Neural cell (in vitro differentiated cells): ENCODE measurements around the gene SLF2. TPM values are rescaled to one million over a fixed set of nuclear protein-coding genes. Genes with fewer than 3 reads are reported as not detected.

Source experiments
- H2AFZ ChIP-seq: fragments of 200-600, 300-800 bp; sonication (generic), shearing (Covaris generic); 2 replicates; pipeline ENCODE4 v1.6.0; 2014; ENCODE audit warnings: low read depth, mild to moderate bottlenecking, antibody characterized with exemption, low read length, moderate library complexity
- H3F3A ChIP-seq: fragments of 200-600 bp; shearing (Covaris generic); 2 replicates; pipeline ENCODE4 v1.6.1; 2016; ENCODE audit warnings: mild to moderate bottlenecking, moderate library complexity, mixed read lengths, antibody characterized with exemption, low read length; ENCODE audit not compliant: insufficient read depth, poor library complexity, severe bottlenecking
- H3K27ac ChIP-seq: fragments of 200-600, 300-800 bp; sonication (generic), shearing (Covaris generic); 2 replicates; pipeline ENCODE4 v1.5.1; 2014; ENCODE audit warnings: mild to moderate bottlenecking, low read length, moderate library complexity
- H3K27me3 ChIP-seq: fragments of 300-800, 200-600 bp; sonication (generic), shearing (Covaris generic); 2 replicates; pipeline ENCODE4 v1.6.0; 2014; ENCODE audit warnings: mild to moderate bottlenecking, low read depth, low read length, moderate library complexity; ENCODE audit not compliant: insufficient read depth
- H3K36me3 ChIP-seq: fragments of 300-800, 200-600 bp; sonication (generic), shearing (Covaris generic); 2 replicates; pipeline ENCODE4 v1.5.1; 2014; ENCODE audit warnings: mild to moderate bottlenecking, antibody characterized with exemption, low read length, moderate library complexity; ENCODE audit not compliant: insufficient read depth
- H3K4me2 ChIP-seq: fragments of 300-800, 200-600 bp; sonication (generic), shearing (Covaris generic); 2 replicates; pipeline ENCODE4 v1.6.0; 2014; ENCODE audit warnings: mild to moderate bottlenecking, low read length
- H3K4me3 ChIP-seq: fragments of 300-800, 200-600 bp; sonication (generic), shearing (Covaris generic); 2 replicates; pipeline ENCODE4 v1.5.1; 2014; ENCODE audit warnings: mild to moderate bottlenecking, low read length, moderate library complexity
- H3K79me2 ChIP-seq: fragments of 200-600 bp; shearing (Covaris generic); replicated peaks from 2 replicates; pipeline ENCODE4 v1.6.0; 2014; ENCODE audit warnings: mild to moderate bottlenecking, low read length, moderate library complexity; ENCODE audit not compliant: insufficient read depth
- H3K9ac ChIP-seq: fragments of 300-800, 200-600 bp; sonication (generic), shearing (Covaris generic); 2 replicates; pipeline ENCODE4 v1.6.1; 2016; ENCODE audit warnings: mild to moderate bottlenecking, low read length, mixed read lengths
- H3K9me2 ChIP-seq: fragments of 200-600 bp; shearing (Covaris generic); 2 replicates; pipeline ENCODE4 v1.6.1; 2016; ENCODE audit warnings: mild to moderate bottlenecking, low read length, mixed read lengths; ENCODE audit not compliant: insufficient read depth
- H3K9me3 ChIP-seq: fragments of 200-600, 300-800 bp; sonication (generic), shearing (Covaris generic); 2 replicates; pipeline ENCODE4 v1.6.1; 2016; ENCODE audit warnings: mild to moderate bottlenecking, mixed run types, low read length, moderate library complexity, mixed read lengths
- H4K20me1 ChIP-seq: fragments of 200-600 bp; shearing (Covaris generic); 2 replicates; pipeline ENCODE4 v1.6.1; 2016; ENCODE audit warnings: mild to moderate bottlenecking, mixed run types; ENCODE audit not compliant: insufficient read depth
- EZH2 ChIP-seq: fragments of 200-600, 300-800 bp; shearing (Covaris generic), sonication (generic); IDR thresholded peaks from 2 replicates; pipeline ENCODE4 v1.6.1; 2014; ENCODE audit warnings: antibody characterized with exemption, low read length, borderline replicate concordance, mild to moderate bottlenecking; ENCODE audit not compliant: insufficient read depth, poor library complexity, severe bottlenecking
- MXI1 ChIP-seq: fragments of 450-650 bp; conservative IDR thresholded peaks from 2 replicates; pipeline ENCODE4 v1.6.1; 2014; ENCODE audit warnings: antibody characterized with exemption, mild to moderate bottlenecking; ENCODE audit not compliant: poor library complexity, severe bottlenecking
- POLR2AphosphoS5 ChIP-seq: IDR thresholded peaks from 2 replicates; pipeline ENCODE4 v1.6.1; 2012
- RAD21 ChIP-seq: fragments of 450-650 bp; conservative IDR thresholded peaks from 2 replicates; pipeline ENCODE4 v1.6.1; 2014; ENCODE audit warnings: antibody characterized with exemption, mild to moderate bottlenecking, moderate library complexity
- SMC3 ChIP-seq: fragments of 450-650 bp; conservative IDR thresholded peaks from 2 replicates; pipeline ENCODE4 v1.6.1; 2014; ENCODE audit warnings: antibody characterized with exemption, mild to moderate bottlenecking, moderate library complexity; ENCODE audit not compliant: poor library complexity
- polyA plus RNA-seq: library from polyadenylated mRNA; depleted of rRNA; stranded (reverse); fragments of >200 nt; gene quantifications from 2 replicates; pipeline ENCODE4 v1.2.3, GENCODE V29; 2014
- TF ChIP-seq, protein P1 (sequence below): fragments of 450-650 bp; IDR thresholded peaks from 2 replicates; pipeline ENCODE4 v1.5.1; 2014; ENCODE audit warnings: antibody characterized with exemption, mild to moderate bottlenecking, moderate library complexity; ENCODE audit not compliant: poor library complexity, severe bottlenecking
- TF ChIP-seq, protein P2 (sequence below): IDR thresholded peaks from 2 replicates; pipeline ENCODE4 v1.6.1; 2012; ENCODE audit warnings: borderline replicate concordance

Gene SLF2
- polyA plus RNA-seq, 1 donor from 2014 or later: 43.0 TPM

DNA sequence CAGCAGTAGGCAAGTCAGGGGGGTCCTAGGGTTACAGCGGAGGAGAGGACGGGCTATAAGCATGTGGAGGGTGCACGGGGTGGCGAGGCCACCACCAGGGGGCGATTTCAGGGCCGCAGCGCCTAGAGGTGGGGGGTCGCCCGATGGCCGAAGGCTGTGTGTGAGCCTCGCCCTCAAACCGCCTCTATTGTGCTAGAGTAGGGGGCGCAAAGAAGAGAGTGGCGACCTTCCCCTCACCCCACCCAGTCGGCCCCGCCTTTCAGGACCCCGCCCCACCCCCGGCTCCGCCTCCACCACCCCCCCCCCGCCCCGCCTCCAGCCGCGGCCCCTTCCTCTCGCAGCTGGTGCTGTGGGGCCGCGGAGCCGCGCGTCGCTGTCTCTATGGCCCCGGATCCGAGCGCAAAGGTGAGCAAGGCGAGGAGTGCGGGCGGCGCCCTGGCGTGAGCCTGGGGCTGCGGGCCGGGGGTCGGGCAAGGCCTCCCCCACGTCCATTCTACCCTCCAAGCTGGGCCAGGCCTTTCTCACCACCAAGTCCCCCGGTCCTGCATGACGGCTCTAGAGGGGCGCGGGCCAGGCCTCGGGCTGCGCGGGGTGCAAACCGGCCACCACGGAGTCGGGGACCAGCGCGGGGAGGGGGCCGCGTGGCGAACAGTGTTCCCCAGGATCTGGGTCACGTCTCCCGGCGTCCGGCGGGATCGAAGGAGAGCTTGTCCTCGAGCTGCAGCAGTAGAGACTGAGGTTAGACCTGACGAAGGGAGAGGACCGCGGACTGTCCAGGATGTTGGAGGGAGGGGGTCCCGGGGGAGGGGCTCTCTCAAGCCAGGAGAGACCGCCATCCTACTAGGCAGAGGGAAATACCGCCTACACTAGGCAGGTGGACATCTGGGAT is 56.7 kb downstream of the SLF2 start, which contains the start of gene SEMA4G:
TSS of gene SEMA4G (plus strand) at position 318 of the 889 bp plus-strand sequence. CDS start 3,409 bp downstream, outside the sequence.
- Histone ChIP-seq H3F3A (no peaks in the 10 kb centered on the region), H3K9me3 (no peaks in the 10 kb centered on the region), H3K36me3 (no peaks in the 10 kb centered on the region), H2AFZ (peak within 1 kb of the TSS; percentile 56), H3K4me2 (no peak within 1 kb of the TSS), H3K4me3 (peak within 1 kb of the TSS; percentile 73), H3K79me2 (no peaks in the 10 kb centered on the region), H3K27me3 (no peaks in the 10 kb centered on the region), H3K9ac (peak within 1 kb of the TSS; percentile 69), H3K27ac (no peak within 1 kb of the TSS), H3K9me2 (no peaks in the 10 kb centered on the region), H4K20me1 (no peaks in the 10 kb centered on the region)
- no peak for TF ChIP-seq RAD21
- no peak for TF ChIP-seq EZH2
- TF ChIP-seq MXI1: peak; percentile 35
- TF ChIP-seq, protein P1, sequence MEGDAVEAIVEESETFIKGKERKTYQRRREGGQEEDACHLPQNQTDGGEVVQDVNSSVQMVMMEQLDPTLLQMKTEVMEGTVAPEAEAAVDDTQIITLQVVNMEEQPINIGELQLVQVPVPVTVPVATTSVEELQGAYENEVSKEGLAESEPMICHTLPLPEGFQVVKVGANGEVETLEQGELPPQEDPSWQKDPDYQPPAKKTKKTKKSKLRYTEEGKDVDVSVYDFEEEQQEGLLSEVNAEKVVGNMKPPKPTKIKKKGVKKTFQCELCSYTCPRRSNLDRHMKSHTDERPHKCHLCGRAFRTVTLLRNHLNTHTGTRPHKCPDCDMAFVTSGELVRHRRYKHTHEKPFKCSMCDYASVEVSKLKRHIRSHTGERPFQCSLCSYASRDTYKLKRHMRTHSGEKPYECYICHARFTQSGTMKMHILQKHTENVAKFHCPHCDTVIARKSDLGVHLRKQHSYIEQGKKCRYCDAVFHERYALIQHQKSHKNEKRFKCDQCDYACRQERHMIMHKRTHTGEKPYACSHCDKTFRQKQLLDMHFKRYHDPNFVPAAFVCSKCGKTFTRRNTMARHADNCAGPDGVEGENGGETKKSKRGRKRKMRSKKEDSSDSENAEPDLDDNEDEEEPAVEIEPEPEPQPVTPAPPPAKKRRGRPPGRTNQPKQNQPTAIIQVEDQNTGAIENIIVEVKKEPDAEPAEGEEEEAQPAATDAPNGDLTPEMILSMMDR: peak; percentile 61
- TF ChIP-seq, protein P2, sequence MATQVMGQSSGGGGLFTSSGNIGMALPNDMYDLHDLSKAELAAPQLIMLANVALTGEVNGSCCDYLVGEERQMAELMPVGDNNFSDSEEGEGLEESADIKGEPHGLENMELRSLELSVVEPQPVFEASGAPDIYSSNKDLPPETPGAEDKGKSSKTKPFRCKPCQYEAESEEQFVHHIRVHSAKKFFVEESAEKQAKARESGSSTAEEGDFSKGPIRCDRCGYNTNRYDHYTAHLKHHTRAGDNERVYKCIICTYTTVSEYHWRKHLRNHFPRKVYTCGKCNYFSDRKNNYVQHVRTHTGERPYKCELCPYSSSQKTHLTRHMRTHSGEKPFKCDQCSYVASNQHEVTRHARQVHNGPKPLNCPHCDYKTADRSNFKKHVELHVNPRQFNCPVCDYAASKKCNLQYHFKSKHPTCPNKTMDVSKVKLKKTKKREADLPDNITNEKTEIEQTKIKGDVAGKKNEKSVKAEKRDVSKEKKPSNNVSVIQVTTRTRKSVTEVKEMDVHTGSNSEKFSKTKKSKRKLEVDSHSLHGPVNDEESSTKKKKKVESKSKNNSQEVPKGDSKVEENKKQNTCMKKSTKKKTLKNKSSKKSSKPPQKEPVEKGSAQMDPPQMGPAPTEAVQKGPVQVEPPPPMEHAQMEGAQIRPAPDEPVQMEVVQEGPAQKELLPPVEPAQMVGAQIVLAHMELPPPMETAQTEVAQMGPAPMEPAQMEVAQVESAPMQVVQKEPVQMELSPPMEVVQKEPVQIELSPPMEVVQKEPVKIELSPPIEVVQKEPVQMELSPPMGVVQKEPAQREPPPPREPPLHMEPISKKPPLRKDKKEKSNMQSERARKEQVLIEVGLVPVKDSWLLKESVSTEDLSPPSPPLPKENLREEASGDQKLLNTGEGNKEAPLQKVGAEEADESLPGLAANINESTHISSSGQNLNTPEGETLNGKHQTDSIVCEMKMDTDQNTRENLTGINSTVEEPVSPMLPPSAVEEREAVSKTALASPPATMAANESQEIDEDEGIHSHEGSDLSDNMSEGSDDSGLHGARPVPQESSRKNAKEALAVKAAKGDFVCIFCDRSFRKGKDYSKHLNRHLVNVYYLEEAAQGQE: peak; percentile 14
- peak; percentile 50 for TF ChIP-seq POLR2AphosphoS5
- peak; percentile 41 for TF ChIP-seq SMC3

DNA sequence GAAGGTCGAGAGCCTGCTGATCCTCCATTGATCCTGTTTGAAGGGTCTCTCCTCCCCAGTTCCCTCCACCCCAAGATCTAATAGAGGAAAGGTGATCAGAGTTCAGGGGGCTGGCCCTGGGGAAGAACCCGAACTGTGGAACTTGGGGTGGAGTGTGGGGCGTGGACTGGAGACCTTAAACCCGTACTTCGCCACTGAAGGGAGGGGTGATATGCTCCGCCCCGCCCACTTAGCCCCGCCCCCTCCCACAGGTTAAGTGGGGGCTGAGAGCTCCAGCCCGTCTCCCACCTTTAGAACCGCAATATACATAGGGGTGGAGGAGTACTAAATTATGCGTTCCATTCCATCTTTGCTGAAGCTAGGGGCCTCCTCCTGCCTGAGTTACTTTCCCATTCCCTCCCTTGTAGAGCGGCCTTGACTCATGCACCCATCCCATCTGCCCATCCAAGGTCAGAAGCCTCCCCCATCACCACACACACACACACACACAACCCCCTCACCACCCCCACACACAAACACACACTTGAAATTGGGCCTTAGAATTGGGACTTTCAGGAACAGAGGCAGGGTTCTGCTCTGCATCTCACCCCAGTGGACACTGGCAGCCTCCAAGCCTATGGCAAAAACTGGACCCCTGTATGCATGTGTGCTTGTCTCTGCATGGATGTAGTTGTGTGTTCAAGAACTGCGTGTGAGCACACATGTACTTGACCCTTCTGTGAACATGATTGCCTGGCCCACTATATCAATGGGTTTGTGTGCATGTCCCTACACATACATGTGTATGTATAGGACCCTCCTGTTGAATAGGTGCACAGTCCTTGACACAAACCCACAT is 57.5 kb downstream of the SLF2 start:
- TF ChIP-seq SMC3 (no peak), MXI1 (no peak)
- H3K27ac ChIP-seq: no peak overlapping the region
- no peak overlapping the region for H2AFZ ChIP-seq
- no peaks in the 10 kb centered on the region for H3K9me3 ChIP-seq
- H3K36me3 ChIP-seq: no peaks in the 10 kb centered on the region
- no peaks in the 10 kb centered on the region for H3K79me2 ChIP-seq
- H4K20me1 ChIP-seq: no peaks in the 10 kb centered on the region
- no peaks in the 10 kb centered on the region for H3K27me3 ChIP-seq
- peak overlapping the region; percentile 73 for H3K4me3 ChIP-seq
- H3F3A ChIP-seq: no peaks in the 10 kb centered on the region
- H3K4me2 ChIP-seq: no peak overlapping the region
- H3K9me2 ChIP-seq: no peaks in the 10 kb centered on the region
- H3K9ac ChIP-seq: peak overlapping the region; percentile 69
